Panc1 (cell line): ENCODE data around the gene CCDC178. TPM values are rescaled to one million over a fixed set of nuclear protein-coding genes. Genes with fewer than 3 reads are reported as not detected.

Experiments used
- ATAC-seq: fragments of 200-7000 bp; cut with Tn5 transposase; 2 replicates; pipeline ENCODE4 v1.9.1; 2020; ENCODE audit warnings: mild to moderate bottlenecking, moderate library complexity
- BruUV-seq: library from RNA; stranded (reverse); fragments of 400-500 nt; replicated peaks from 2 replicates; lab custom pipeline; 2021; lab: Mats Ljungman, UMichigan
- CTCF ChIA-PET: fragments of 300-600 bp; sonication (Branson Sonifier 250); formaldehyde crosslinking; loops from one replicate; lab custom pipeline; 2022; ENCODE audit warnings: antibody characterized with exemption; lab: Charles Lee
- POLR2A ChIA-PET: fragments of 300-600 bp; sonication (Branson Sonifier 250); formaldehyde crosslinking; loops from one replicate; lab custom pipeline; 2022; ENCODE audit warnings: antibody characterized with exemption; lab: Charles Lee
- DNase-seq: peaks from one replicate; pipeline ENCODE4 v3.0.0-alpha.2; 2010; ENCODE audit warnings: low read depth, low spot score
- H3K27ac ChIP-seq: 2 replicates; pipeline ENCODE4 v1.5.1; 2011; ENCODE audit warnings: mild to moderate bottlenecking, low read length, inconsistent platforms
- H3K27me3 ChIP-seq: fragments of 200-500 bp; sonication (Bioruptor generic); 2 replicates; pipeline ENCODE4 v1.6.0; 2014; ENCODE audit warnings: low read length, inconsistent platforms; ENCODE audit not compliant: control insufficient read depth, insufficient read depth
- H3K36me3 ChIP-seq: fragments of 200-500 bp; sonication (Bioruptor generic); 2 replicates; pipeline ENCODE4 v1.5.1; 2014; ENCODE audit warnings: inconsistent platforms, mild to moderate bottlenecking, low read length, moderate library complexity; ENCODE audit not compliant: control insufficient read depth, insufficient read depth
- H3K4me1 ChIP-seq: 2 replicates; pipeline ENCODE4 v1.5.1; 2011; ENCODE audit warnings: inconsistent platforms, mild to moderate bottlenecking, low read length, moderate library complexity; ENCODE audit not compliant: control insufficient read depth, insufficient read depth
- H3K4me3 ChIP-seq, 2 experiments: 2 replicates each; pipeline ENCODE4 v1.5.1; 2011 to 2012; ENCODE audit warnings: low read depth in 2 of 2, low read length in 2 of 2, mild to moderate bottlenecking in 2 of 2, inconsistent platforms in 1 of 2, moderate library complexity in 1 of 2
- H3K9me3 ChIP-seq: fragments of 200-500 bp; sonication (Bioruptor generic); 2 replicates; pipeline ENCODE4 v1.5.1; 2014; ENCODE audit warnings: low read depth, mild to moderate bottlenecking, inconsistent platforms, low read length, moderate library complexity; ENCODE audit not compliant: control insufficient read depth, insufficient read depth
- POLR2AphosphoS5 ChIP-seq: IDR thresholded peaks from 2 replicates; pipeline ENCODE4 v1.6.1; 2012; ENCODE audit warnings: mild to moderate bottlenecking, low read depth, low read length, moderate library complexity
- SIN3A ChIP-seq: IDR thresholded peaks from 2 replicates; pipeline ENCODE4 v1.6.1; 2012; ENCODE audit warnings: low read depth, mild to moderate bottlenecking, low read length, moderate library complexity, borderline replicate concordance; ENCODE audit not compliant: insufficient read depth
- TCF7L2 ChIP-seq: IDR thresholded peaks from 2 replicates; pipeline ENCODE4 v1.6.1; 2011; ENCODE audit warnings: mild to moderate bottlenecking, low read depth, low read length, inconsistent platforms
- in situ Hi-C: cut with HindIII; loops from 2 replicates; pipeline ENCODE4 v1.10.0; 2016; ENCODE audit warnings: low sequenced_read_pairs, low pct_unique_long_range_greater_than_20kb
- intact Hi-C: fragments of 100-400 bp; cut with micrococcal nuclease; formaldehyde crosslinking; loops from one replicate; pipeline ENCODE4 v1.10.0; 2022; ENCODE audit not compliant: unreplicated experiment
- total RNA-seq: library from RNA; stranded (reverse); gene quantifications from one replicate; pipeline ENCODE4 v1.2.1, GENCODE V29; 2021; ENCODE audit not compliant: unreplicated experiment
- TF ChIP-seq, protein P1 (sequence below), 2 experiments: IDR thresholded peaks; 2 replicates each; pipeline ENCODE4 v1.6.1; 2011 to 2012; ENCODE audit warnings: low read depth in 2 of 2, control low read depth in 1 of 2, low read length in 1 of 2, mild to moderate bottlenecking in 1 of 2, moderate library complexity in 1 of 2; ENCODE audit not compliant: insufficient read depth in 1 of 2
- TF ChIP-seq, protein P2 (sequence below): fragments of 450-650 bp; IDR thresholded peaks from 2 replicates; pipeline ENCODE4 v1.5.1; 2017; ENCODE audit warnings: mild to moderate bottlenecking

CCDC178 gene
- total RNA-seq, 1 experiment from 2014 or later, result not detected

DNA sequence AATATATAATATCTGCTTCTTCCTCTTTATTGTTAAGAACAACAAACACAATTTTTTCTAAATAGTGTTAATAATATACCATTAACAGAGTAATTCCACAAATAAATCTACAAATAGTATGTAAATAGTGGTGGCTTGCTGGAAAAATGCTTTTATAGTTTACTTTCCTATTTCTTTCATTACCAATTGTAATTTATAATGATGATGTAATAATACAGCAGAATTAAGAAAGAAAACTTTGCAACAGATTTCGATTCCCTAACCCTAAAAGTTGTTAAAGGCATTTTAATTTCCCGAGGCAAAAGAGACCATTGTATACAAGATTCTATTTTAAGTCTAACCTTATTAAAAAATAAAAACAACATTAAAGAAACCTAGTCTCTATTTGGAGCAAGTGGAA is 307.9 kb downstream of the CCDC178 start:
- no TSS peak for BruUV-seq
- Histone ChIP-seq H3K27ac (no peak overlapping the region), H3K36me3 (no peaks in the 10 kb centered on the region), H3K9me3 (no peaks in the 10 kb centered on the region; the same call in 1 of the 2 replicates), H3K27me3 (no peaks in the 10 kb centered on the region), H3K4me3 (no peak overlapping the region), H3K4me1 (no peaks in the 10 kb centered on the region)
- intact Hi-C loops, result no loop called here
- CTCF ChIA-PET, result no interaction called here
- POLR2A ChIA-PET, result no interaction called here
- DNase-seq (no peak), ATAC-seq (no peak)
- in situ Hi-C loops, result no loop called here
- TF ChIP-seq SIN3A (no peak), TCF7L2 (no peak), POLR2AphosphoS5 (no peak)
- TF ChIP-seq, protein P1, sequence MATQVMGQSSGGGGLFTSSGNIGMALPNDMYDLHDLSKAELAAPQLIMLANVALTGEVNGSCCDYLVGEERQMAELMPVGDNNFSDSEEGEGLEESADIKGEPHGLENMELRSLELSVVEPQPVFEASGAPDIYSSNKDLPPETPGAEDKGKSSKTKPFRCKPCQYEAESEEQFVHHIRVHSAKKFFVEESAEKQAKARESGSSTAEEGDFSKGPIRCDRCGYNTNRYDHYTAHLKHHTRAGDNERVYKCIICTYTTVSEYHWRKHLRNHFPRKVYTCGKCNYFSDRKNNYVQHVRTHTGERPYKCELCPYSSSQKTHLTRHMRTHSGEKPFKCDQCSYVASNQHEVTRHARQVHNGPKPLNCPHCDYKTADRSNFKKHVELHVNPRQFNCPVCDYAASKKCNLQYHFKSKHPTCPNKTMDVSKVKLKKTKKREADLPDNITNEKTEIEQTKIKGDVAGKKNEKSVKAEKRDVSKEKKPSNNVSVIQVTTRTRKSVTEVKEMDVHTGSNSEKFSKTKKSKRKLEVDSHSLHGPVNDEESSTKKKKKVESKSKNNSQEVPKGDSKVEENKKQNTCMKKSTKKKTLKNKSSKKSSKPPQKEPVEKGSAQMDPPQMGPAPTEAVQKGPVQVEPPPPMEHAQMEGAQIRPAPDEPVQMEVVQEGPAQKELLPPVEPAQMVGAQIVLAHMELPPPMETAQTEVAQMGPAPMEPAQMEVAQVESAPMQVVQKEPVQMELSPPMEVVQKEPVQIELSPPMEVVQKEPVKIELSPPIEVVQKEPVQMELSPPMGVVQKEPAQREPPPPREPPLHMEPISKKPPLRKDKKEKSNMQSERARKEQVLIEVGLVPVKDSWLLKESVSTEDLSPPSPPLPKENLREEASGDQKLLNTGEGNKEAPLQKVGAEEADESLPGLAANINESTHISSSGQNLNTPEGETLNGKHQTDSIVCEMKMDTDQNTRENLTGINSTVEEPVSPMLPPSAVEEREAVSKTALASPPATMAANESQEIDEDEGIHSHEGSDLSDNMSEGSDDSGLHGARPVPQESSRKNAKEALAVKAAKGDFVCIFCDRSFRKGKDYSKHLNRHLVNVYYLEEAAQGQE (IDR thresholded peaks at IDR 0.05; ENCODE audit: insufficient read depth in 1 of 2, low read depth in 2 of 2, low read length in 1 of 2), result no peak
- TF ChIP-seq, protein P2, sequence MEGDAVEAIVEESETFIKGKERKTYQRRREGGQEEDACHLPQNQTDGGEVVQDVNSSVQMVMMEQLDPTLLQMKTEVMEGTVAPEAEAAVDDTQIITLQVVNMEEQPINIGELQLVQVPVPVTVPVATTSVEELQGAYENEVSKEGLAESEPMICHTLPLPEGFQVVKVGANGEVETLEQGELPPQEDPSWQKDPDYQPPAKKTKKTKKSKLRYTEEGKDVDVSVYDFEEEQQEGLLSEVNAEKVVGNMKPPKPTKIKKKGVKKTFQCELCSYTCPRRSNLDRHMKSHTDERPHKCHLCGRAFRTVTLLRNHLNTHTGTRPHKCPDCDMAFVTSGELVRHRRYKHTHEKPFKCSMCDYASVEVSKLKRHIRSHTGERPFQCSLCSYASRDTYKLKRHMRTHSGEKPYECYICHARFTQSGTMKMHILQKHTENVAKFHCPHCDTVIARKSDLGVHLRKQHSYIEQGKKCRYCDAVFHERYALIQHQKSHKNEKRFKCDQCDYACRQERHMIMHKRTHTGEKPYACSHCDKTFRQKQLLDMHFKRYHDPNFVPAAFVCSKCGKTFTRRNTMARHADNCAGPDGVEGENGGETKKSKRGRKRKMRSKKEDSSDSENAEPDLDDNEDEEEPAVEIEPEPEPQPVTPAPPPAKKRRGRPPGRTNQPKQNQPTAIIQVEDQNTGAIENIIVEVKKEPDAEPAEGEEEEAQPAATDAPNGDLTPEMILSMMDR, result no peak

DNA sequence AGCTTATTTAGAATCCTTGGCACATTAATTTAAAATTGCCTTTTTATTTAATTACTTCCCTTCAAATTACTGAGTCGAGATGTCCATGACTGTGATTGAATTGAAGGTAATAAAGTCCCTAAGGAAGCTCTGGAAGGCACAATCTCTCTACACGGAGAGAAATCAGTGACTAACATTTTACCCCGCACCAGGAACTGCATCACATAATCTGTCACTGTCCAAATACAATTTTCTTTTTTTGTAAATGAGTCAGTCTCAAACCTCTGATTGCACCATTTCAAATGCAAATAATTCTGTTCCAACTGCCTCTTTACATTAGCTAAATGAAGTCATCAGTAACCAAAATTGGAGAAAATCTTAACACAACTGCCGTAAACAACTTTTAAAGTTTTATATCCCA is 311.9 kb downstream of the CCDC178 start:
- intact Hi-C loops (no loop called here), in situ Hi-C loops (no loop called here)
- Histone ChIP-seq H3K4me1 (peaks cover 5% of the 10 kb centered on the region; the same call in 1 of the 2 replicates), H3K4me3 (no peak overlapping the region), H3K27ac (peak overlapping the region; percentile 39; the same call in 1 of the 2 replicates), H3K27me3 (no peaks in the 10 kb centered on the region), H3K9me3 (no peaks in the 10 kb centered on the region; the same call in 1 of the 2 replicates), H3K36me3 (no peaks in the 10 kb centered on the region)
- ChIA-PET POLR2A (no interaction called here), CTCF (no interaction called here)
- peak; percentile 63; the same call in 1 of the 2 replicates for ATAC-seq
- TF ChIP-seq, protein P1 (IDR thresholded peaks at IDR 0.05; ENCODE audit: insufficient read depth in 1 of 2, low read depth in 2 of 2, low read length in 1 of 2), result no peak
- TF ChIP-seq TCF7L2, result no peak
- TF ChIP-seq, protein P2, result no peak
- no peak for TF ChIP-seq POLR2AphosphoS5
- TF ChIP-seq SIN3A, result no peak
- BruUV-seq, result no TSS peak
- peak; percentile 32 for DNase-seq
